SK-N-MC (cell line): ENCODE results near the gene STK32B.
A peak's percentile ranks its signal among the peaks of the same experiment; 100 is the strongest.
"Not testable (repeated sequence)": the region's sequence is repeated elsewhere in the genome, so short reads cannot be mapped to it uniquely, and the experiment has no call there.

Experiments
- DNase-seq: peaks from one replicate; pipeline ENCODE4 v3.0.0-alpha.2; 2011; ENCODE audit warnings: low read depth, low spot score
- H3K27ac ChIP-seq: fragments of 200-600 bp; sonication (generic); 2 replicates; pipeline ENCODE4 v1.5.1; 2016; ENCODE audit warnings: mixed run types
- H3K36me3 ChIP-seq: fragments of 200-600 bp; sonication (generic); 2 replicates; pipeline ENCODE4 v1.6.1; 2017; ENCODE audit warnings: antibody characterized with exemption, low read length, mixed read lengths; ENCODE audit not compliant: insufficient read depth
- H3K4me3 ChIP-seq: fragments of 200-600 bp; sonication (generic); 2 replicates; pipeline ENCODE4 v1.5.1; 2016
- H3K9ac ChIP-seq: fragments of 200-600 bp; sonication (generic); 2 replicates; pipeline ENCODE4 v1.8.0; 2017; ENCODE audit warnings: mixed run types, mixed read lengths; ENCODE audit not compliant: insufficient read length
- H3K9me3 ChIP-seq: fragments of 200-600 bp; sonication (generic); 2 replicates; pipeline ENCODE4 v1.6.1; 2017; ENCODE audit warnings: low read depth, mild to moderate bottlenecking, antibody characterized with exemption, low read length, moderate library complexity, mixed read lengths
- EZH2 ChIP-seq: fragments of 200-600 bp; sonication (generic); IDR thresholded peaks from one replicate; pipeline ENCODE4 v1.6.1; 2017; ENCODE audit warnings: antibody characterized with exemption
- FOXP2 ChIP-seq: optimal IDR thresholded peaks from 2 replicates; pipeline ENCODE3; 2011; ENCODE audit warnings: mild to moderate bottlenecking, moderate library complexity; ENCODE audit not compliant: insufficient read depth; ENCODE audit errors: extremely low read length, control extremely low read depth
- POLR2AphosphoS5 ChIP-seq: IDR thresholded peaks from 2 replicates; pipeline ENCODE4 v1.6.1; 2012; ENCODE audit warnings: mild to moderate bottlenecking, low read depth, low read length, borderline replicate concordance

Gene STK32B

GRCh38 chr4:5051278-5052203, at the start of gene STK32B:
TSS of gene STK32B (plus strand) at chr4:5051480.
- Histone ChIP-seq H3K9me3 (peaks cover 2% of the 10 kb centered on the region; the same call in 1 of the 2 replicates), H3K9ac (peak within 1 kb of the TSS; percentile 87), H3K4me3 (peak within 1 kb of the TSS; percentile 97), H3K27ac (peak within 1 kb of the TSS; percentile 7; the same call in 1 of the 2 replicates), H3K36me3 (no peaks in the 10 kb centered on the region)
- DNase-seq: no peak
- TF ChIP-seq FOXP2 (no peak), EZH2 (no peak), POLR2AphosphoS5 (no peak)

GRCh38 chr4:5001641-5002040, 49.6 kb upstream of the STK32B start:
- not testable (repeated sequence) for H3K9me3 ChIP-seq, H3K4me3 ChIP-seq, H3K36me3 ChIP-seq, H3K9ac ChIP-seq, H3K27ac ChIP-seq, DNase-seq

GRCh38 chr4:5003372-5003857, 47.9 kb upstream of the STK32B start:
- no peaks in the 10 kb centered on the region for H3K9me3 ChIP-seq
- DNase-seq: no peak
- no peaks in the 10 kb centered on the region for H3K36me3 ChIP-seq
- H3K27ac ChIP-seq: no peak overlapping the region
- TF ChIP-seq EZH2 (no peak), FOXP2 (no peak), POLR2AphosphoS5 (no peak)
- no peak overlapping the region for H3K9ac ChIP-seq
- H3K4me3 ChIP-seq: no peak overlapping the region

GRCh38 chr4:5003918-5004317, 47.4 kb upstream of the STK32B start:
- no peak overlapping the region for H3K27ac ChIP-seq
- H3K4me3 ChIP-seq: no peak overlapping the region
- no peak for DNase-seq
- H3K9me3 ChIP-seq: no peaks in the 10 kb centered on the region
- H3K36me3 ChIP-seq: no peaks in the 10 kb centered on the region
- TF ChIP-seq EZH2 (no peak), FOXP2 (no peak), POLR2AphosphoS5 (no peak)
- no peak overlapping the region for H3K9ac ChIP-seq

GRCh38 chr4:5004496-5004895, 46.8 kb upstream of the STK32B start:
- DNase-seq: no peak
- Histone ChIP-seq H3K27ac (no peak overlapping the region), H3K9ac (no peak overlapping the region), H3K9me3 (0 out of 2 replicates have a peak, but pooled peaks cover under 1% of the 10 kb centered on the region), H3K36me3 (no peaks in the 10 kb centered on the region), H3K4me3 (no peak overlapping the region)
- TF ChIP-seq EZH2 (no peak), POLR2AphosphoS5 (no peak), FOXP2 (no peak)

GRCh38 chr4:5006932-5007331, 44.3 kb upstream of the STK32B start:
- DNase-seq, H3K9ac ChIP-seq, H3K9me3 ChIP-seq, H3K36me3 ChIP-seq, H3K27ac ChIP-seq, H3K4me3 ChIP-seq: not testable (repeated sequence)

- no peak for DNase-seq
- no peak for TF ChIP-seq FOXP2
- TF ChIP-seq EZH2: no peak
- no peak for TF ChIP-seq POLR2AphosphoS5
- Histone ChIP-seq H3K4me3 (no peak overlapping the region), H3K9ac (no peak overlapping the region), H3K9me3 (peaks cover 3% of the 10 kb centered on the region; the same call in 1 of the 2 replicates), H3K27ac (no peak overlapping the region), H3K36me3 (no peaks in the 10 kb centered on the region)
Observed at GRCh38 chr4:5009796-5010195, 41.5 kb upstream of the STK32B start.

- Histone ChIP-seq H3K9me3 (peaks cover 3% of the 10 kb centered on the region; the same call in 1 of the 2 replicates), H3K27ac (no peak overlapping the region), H3K9ac (no peak overlapping the region), H3K36me3 (no peaks in the 10 kb centered on the region), H3K4me3 (no peak overlapping the region)
- TF ChIP-seq EZH2 (no peak), FOXP2 (no peak), POLR2AphosphoS5 (no peak)
- DNase-seq: no peak
Observed at GRCh38 chr4:5010984-5011383, 40.3 kb upstream of the STK32B start.
